ENCODE results near the gene NFIA.
"Not testable (repeated sequence)": the region's sequence is repeated elsewhere in the genome, so short reads cannot be mapped to it uniquely, and the experiment has no call there.

NFIA gene

GRCh38 chr1:61124696-61125095, 42.3 kb downstream of the NFIA start:
- H2AFZ ChIP-seq (ENCODE audit: low read depth, low read length) = no peak overlapping the region
- H3K36me3 ChIP-seq (ENCODE audit: insufficient read depth, low read length) = no peaks in the 10 kb centered on the region
- H3K4me3 ChIP-seq (ENCODE audit: low read length) = no peak overlapping the region
- no peaks in the 10 kb centered on the region for H3K27me3 ChIP-seq (ENCODE audit: insufficient read depth, low read length)
- H3K9me3 ChIP-seq (ENCODE audit: low read length) = no peaks in the 10 kb centered on the region
- no peaks in the 10 kb centered on the region for H3K4me1 ChIP-seq (ENCODE audit: insufficient read depth, low read length)

DNA sequence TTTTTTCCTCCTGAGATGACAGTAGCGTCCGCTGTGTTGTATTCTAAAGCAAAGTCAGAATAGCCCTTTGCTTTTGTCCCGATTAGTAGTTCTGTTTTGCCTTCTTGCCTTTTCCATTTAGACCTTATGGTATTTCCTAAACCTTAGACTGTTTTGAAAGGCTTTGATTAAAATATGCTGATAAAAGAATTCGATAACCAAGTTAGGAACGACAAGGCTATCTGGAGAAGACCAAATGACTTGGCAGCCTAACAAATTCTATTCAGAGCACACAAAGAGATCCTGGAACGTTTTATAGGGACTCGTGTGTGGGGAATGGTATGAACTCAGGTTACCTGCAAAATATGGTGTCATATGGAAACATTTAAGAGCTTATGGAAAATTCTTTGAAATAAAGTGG, 42.9 kb downstream of the NFIA start:
- Histone ChIP-seq H2AFZ (ENCODE audit: low read depth, low read length) (no peak overlapping the region), H3K9me3 (ENCODE audit: low read length) (no peaks in the 10 kb centered on the region), H3K4me3 (ENCODE audit: low read length) (no peak overlapping the region), H3K4me1 (ENCODE audit: insufficient read depth, low read length) (no peaks in the 10 kb centered on the region), H3K36me3 (ENCODE audit: insufficient read depth, low read length) (no peaks in the 10 kb centered on the region), H3K27me3 (ENCODE audit: insufficient read depth, low read length) (no peaks in the 10 kb centered on the region)

GRCh38 chr1:61125895-61126294, 43.5 kb downstream of the NFIA start:
- Histone ChIP-seq H3K9me3 (ENCODE audit: low read length) (no peaks in the 10 kb centered on the region), H3K4me1 (ENCODE audit: insufficient read depth, low read length) (no peaks in the 10 kb centered on the region), H3K36me3 (ENCODE audit: insufficient read depth, low read length) (no peaks in the 10 kb centered on the region), H3K4me3 (ENCODE audit: low read length) (no peak overlapping the region), H3K27me3 (ENCODE audit: insufficient read depth, low read length) (no peaks in the 10 kb centered on the region), H2AFZ (ENCODE audit: low read depth, low read length) (no peak overlapping the region)

- H3K9me3 ChIP-seq (ENCODE audit: low read length); H3K36me3 ChIP-seq (ENCODE audit: insufficient read depth, low read length); H3K4me3 ChIP-seq (ENCODE audit: low read length); H2AFZ ChIP-seq (ENCODE audit: low read depth, low read length); H3K27me3 ChIP-seq (ENCODE audit: insufficient read depth, low read length); H3K4me1 ChIP-seq (ENCODE audit: insufficient read depth, low read length): not testable (repeated sequence)
Measured at GRCh38 chr1:61126843-61127242, 44.5 kb downstream of the NFIA start.

DNA sequence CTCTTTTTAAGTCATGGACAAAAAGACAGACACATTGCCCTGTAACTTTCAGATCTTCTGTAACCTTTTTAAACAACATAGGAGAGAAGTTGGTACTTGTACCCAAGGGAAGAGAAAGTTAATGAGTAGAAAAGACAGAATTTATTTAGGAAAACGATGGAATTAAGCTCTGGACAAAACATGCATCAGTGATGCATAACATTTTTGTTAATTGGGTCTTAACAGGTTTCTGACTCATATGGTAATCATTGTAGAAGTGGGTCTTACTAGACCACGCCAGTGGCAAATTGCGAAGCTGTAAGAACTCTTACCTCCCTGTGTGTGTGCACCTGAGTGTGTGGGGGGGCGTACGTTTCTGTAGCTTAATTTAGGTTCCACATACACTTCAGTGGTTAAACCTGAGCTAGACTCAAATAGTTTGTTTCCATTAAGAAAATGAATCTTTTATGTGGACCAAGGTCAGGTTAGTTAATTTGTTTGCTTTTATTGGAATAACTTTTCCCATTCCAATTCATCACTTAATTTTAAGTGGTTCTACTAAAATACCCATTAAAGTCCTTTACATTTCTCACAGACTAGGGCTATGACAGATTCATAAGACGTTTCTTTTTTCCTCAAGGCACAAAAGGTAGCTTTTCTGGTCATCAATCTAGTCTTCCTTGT, 48.1 kb downstream of the NFIA start:
- Histone ChIP-seq H3K4me3 (ENCODE audit: low read length) (no peak overlapping the region), H3K36me3 (ENCODE audit: insufficient read depth, low read length) (no peaks in the 10 kb centered on the region), H2AFZ (ENCODE audit: low read depth, low read length) (no peak overlapping the region), H3K27me3 (ENCODE audit: insufficient read depth, low read length) (no peaks in the 10 kb centered on the region), H3K9me3 (ENCODE audit: low read length) (no peaks in the 10 kb centered on the region), H3K4me1 (ENCODE audit: insufficient read depth, low read length) (no peaks in the 10 kb centered on the region)

- no peaks in the 10 kb centered on the region for H3K27me3 ChIP-seq (ENCODE audit: insufficient read depth, low read length)
- no peak overlapping the region for H2AFZ ChIP-seq (ENCODE audit: low read depth, low read length)
- H3K4me1 ChIP-seq (ENCODE audit: insufficient read depth, low read length) = no peaks in the 10 kb centered on the region
- no peak overlapping the region for H3K4me3 ChIP-seq (ENCODE audit: low read length)
- no peaks in the 10 kb centered on the region for H3K36me3 ChIP-seq (ENCODE audit: insufficient read depth, low read length)
- no peaks in the 10 kb centered on the region for H3K9me3 ChIP-seq (ENCODE audit: low read length)
Measured at GRCh38 chr1:61131248-61131647, 48.9 kb downstream of the NFIA start.

- H3K9me3 ChIP-seq (ENCODE audit: low read length) = no peaks in the 10 kb centered on the region
- no peaks in the 10 kb centered on the region for H3K36me3 ChIP-seq (ENCODE audit: insufficient read depth, low read length)
- H3K27me3 ChIP-seq (ENCODE audit: insufficient read depth, low read length) = no peaks in the 10 kb centered on the region
- H3K4me3 ChIP-seq (ENCODE audit: low read length) = no peak overlapping the region
- no peak overlapping the region for H2AFZ ChIP-seq (ENCODE audit: low read depth, low read length)
- H3K4me1 ChIP-seq (ENCODE audit: insufficient read depth, low read length) = no peaks in the 10 kb centered on the region
Measured at GRCh38 chr1:61131716-61132115, 49.4 kb downstream of the NFIA start.

DNA sequence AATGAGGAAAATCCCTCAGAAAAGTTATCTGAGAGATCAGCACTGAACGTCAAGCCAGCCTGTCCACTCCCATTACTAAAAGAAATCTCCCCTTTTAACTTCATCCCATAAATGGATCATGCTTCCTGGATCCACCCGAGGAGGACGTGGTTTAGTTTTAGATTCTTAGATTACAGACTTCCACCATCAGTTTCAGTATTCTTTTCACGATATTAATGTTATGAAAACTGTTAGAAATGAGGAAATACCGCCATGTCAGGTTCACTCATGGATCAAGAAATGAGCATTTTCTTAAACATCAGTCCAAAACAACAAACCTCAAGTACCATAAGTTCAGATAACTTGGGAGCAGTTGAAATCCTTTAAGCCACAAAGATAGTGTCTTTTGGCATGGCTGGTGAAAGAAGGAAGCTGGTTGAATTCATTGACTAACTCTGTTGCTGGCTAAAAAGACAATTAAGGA, 49.8 kb downstream of the NFIA start:
- no peaks in the 10 kb centered on the region for H3K36me3 ChIP-seq (ENCODE audit: insufficient read depth, low read length)
- no peak overlapping the region for H3K4me3 ChIP-seq (ENCODE audit: low read length)
- no peaks in the 10 kb centered on the region for H3K4me1 ChIP-seq (ENCODE audit: insufficient read depth, low read length)

GRCh38 chr1:61132645-61133334, 50.4 kb downstream of the NFIA start:
- H3K27me3 ChIP-seq (ENCODE audit: insufficient read depth, low read length) = no peaks in the 10 kb centered on the region
- no peaks in the 10 kb centered on the region for H3K4me1 ChIP-seq (ENCODE audit: insufficient read depth, low read length)
- no peak overlapping the region for H2AFZ ChIP-seq (ENCODE audit: low read depth, low read length)
- no peaks in the 10 kb centered on the region for H3K9me3 ChIP-seq (ENCODE audit: low read length)
- H3K36me3 ChIP-seq (ENCODE audit: insufficient read depth, low read length) = no peaks in the 10 kb centered on the region
- no peak overlapping the region for H3K4me3 ChIP-seq (ENCODE audit: low read length)

More for the DNA sequence above, 49.8 kb downstream of the NFIA start:
- H3K9me3 ChIP-seq (ENCODE audit: low read length) = no peaks in the 10 kb centered on the region
- H2AFZ ChIP-seq (ENCODE audit: low read depth, low read length) = no peak overlapping the region
- H3K27me3 ChIP-seq (ENCODE audit: insufficient read depth, low read length) = no peaks in the 10 kb centered on the region

- H3K4me1 ChIP-seq (ENCODE audit: insufficient read depth, low read length) = no peaks in the 10 kb centered on the region
- no peak overlapping the region for H3K4me3 ChIP-seq (ENCODE audit: low read length)
- H3K36me3 ChIP-seq (ENCODE audit: insufficient read depth, low read length) = no peaks in the 10 kb centered on the region
- no peaks in the 10 kb centered on the region for H3K9me3 ChIP-seq (ENCODE audit: low read length)
- H2AFZ ChIP-seq (ENCODE audit: low read depth, low read length) = no peak overlapping the region
- no peaks in the 10 kb centered on the region for H3K27me3 ChIP-seq (ENCODE audit: insufficient read depth, low read length)
Measured at GRCh38 chr1:61133335-61134019, 51.1 kb downstream of the NFIA start.

- no peaks in the 10 kb centered on the region for H3K9me3 ChIP-seq (ENCODE audit: low read length)
- H3K4me3 ChIP-seq (ENCODE audit: low read length) = no peak overlapping the region
- H2AFZ ChIP-seq (ENCODE audit: low read depth, low read length) = no peak overlapping the region
- H3K27me3 ChIP-seq (ENCODE audit: insufficient read depth, low read length) = no peaks in the 10 kb centered on the region
- no peaks in the 10 kb centered on the region for H3K4me1 ChIP-seq (ENCODE audit: insufficient read depth, low read length)
- H3K36me3 ChIP-seq (ENCODE audit: insufficient read depth, low read length) = no peaks in the 10 kb centered on the region
Measured at GRCh38 chr1:61135291-61135690, 52.9 kb downstream of the NFIA start.

DNA sequence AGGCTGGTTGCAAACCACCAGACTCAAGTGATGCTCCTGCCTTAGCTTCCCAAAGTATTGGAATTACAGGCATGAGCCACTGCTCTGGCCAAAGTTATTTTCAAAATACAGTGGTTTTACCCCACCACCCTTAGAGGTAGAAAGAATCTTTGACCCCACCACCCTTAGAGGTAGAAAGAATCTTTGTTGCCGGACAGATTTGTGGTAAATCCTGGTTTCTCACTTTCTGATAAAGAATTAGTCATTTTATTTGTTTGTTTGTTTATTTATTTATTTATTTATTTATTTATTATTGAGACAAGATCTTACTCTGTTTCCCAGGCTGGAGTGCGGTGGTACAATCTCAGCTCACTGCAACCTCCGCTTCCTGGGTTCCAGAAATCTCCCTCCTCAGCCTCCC, 55.9 kb downstream of the NFIA start:
- H3K36me3 ChIP-seq (ENCODE audit: insufficient read depth, low read length) = no peaks in the 10 kb centered on the region
- H3K4me1 ChIP-seq (ENCODE audit: insufficient read depth, low read length) = no peaks in the 10 kb centered on the region
- no peak overlapping the region for H2AFZ ChIP-seq (ENCODE audit: low read depth, low read length)

GRCh38 chr1:61138921-61139774, 56.8 kb downstream of the NFIA start:
- H3K9me3 ChIP-seq (ENCODE audit: low read length) = no peaks in the 10 kb centered on the region
- no peaks in the 10 kb centered on the region for H3K4me1 ChIP-seq (ENCODE audit: insufficient read depth, low read length)
- no peaks in the 10 kb centered on the region for H3K27me3 ChIP-seq (ENCODE audit: insufficient read depth, low read length)
- no peak overlapping the region for H3K4me3 ChIP-seq (ENCODE audit: low read length)
- no peak overlapping the region for H2AFZ ChIP-seq (ENCODE audit: low read depth, low read length)
- no peaks in the 10 kb centered on the region for H3K36me3 ChIP-seq (ENCODE audit: insufficient read depth, low read length)

More for the DNA sequence above, 55.9 kb downstream of the NFIA start:
- Histone ChIP-seq H3K9me3 (ENCODE audit: low read length) (no peaks in the 10 kb centered on the region), H3K4me3 (ENCODE audit: low read length) (no peak overlapping the region), H3K27me3 (ENCODE audit: insufficient read depth, low read length) (no peaks in the 10 kb centered on the region)
